WTC11 (cell line): ENCODE measurements around the gene LSM7.

Source experiments
- ATF2 ChIP-seq: sonication (generic); formaldehyde crosslinking; IDR thresholded peaks from 2 replicates; pipeline ENCODE4 v1.8.1; 2022; ENCODE audit warnings: low read depth, missing genetic modification reagents, borderline replicate concordance
- CTCF ChIP-seq: fragments of 200-600 bp; IDR thresholded peaks from 2 replicates; pipeline ENCODE4 v1.8.0; 2022; ENCODE audit warnings: antibody characterized with exemption
- E2F4 ChIP-seq: sonication (generic); formaldehyde crosslinking; IDR thresholded peaks from 2 replicates; pipeline ENCODE4 v1.8.1; 2022; ENCODE audit warnings: low read depth, mild to moderate bottlenecking, moderate library complexity, missing genetic modification reagents, borderline replicate concordance
- FOXP1 ChIP-seq: sonication (generic); formaldehyde crosslinking; IDR thresholded peaks from 2 replicates; pipeline ENCODE4 v1.8.0; 2022; ENCODE audit warnings: missing genetic modification reagents, mild to moderate bottlenecking, moderate library complexity, borderline replicate concordance
- IRF1 ChIP-seq: sonication (generic); formaldehyde crosslinking; IDR thresholded peaks from 2 replicates; pipeline ENCODE4 v1.8.0; 2023; ENCODE audit warnings: missing genetic modification reagents
- USF2 ChIP-seq: sonication (generic); formaldehyde crosslinking; IDR thresholded peaks from 2 replicates; pipeline ENCODE4 v1.8.1; 2023; ENCODE audit warnings: mild to moderate bottlenecking, missing genetic modification reagents, moderate library complexity

- TF ChIP-seq ATF2 (CRISPR knock-in tag): no peak
- TF ChIP-seq CTCF: no peak
- no peak for TF ChIP-seq FOXP1 (CRISPR knock-in tag)
- no peak for TF ChIP-seq IRF1 (CRISPR knock-in tag)
- TF ChIP-seq USF2 (CRISPR knock-in tag): no peak
- no peak for TF ChIP-seq E2F4 (CRISPR knock-in tag)
These were observed 47.6 kb downstream of the LSM7 start for GRCh38 chr19:2280633-2281264.
